T47D (cell line): Measurements from ENCODE around the gene SETD4.
"Not testable (repeated sequence)": the region's sequence is repeated elsewhere in the genome, so short reads cannot be mapped to it uniquely, and the experiment has no call there.

Experiments used
- DNase-seq, 2 experiments: peaks; one replicate each; pipeline versions ENCODE4 v3.0.0 to v3.0.0-alpha.2; 2011 to 2012; ENCODE audit warnings: low read depth in 1 of 2, low spot score in 1 of 2
- JUND ChIP-seq: IDR thresholded peaks from 2 replicates; pipeline ENCODE4 v1.6.1; 2012; ENCODE audit warnings: low read depth
- in situ Hi-C: cut with HindIII; loops from 2 replicates; pipeline ENCODE4 v1.10.0; 2016; ENCODE audit warnings: low sequenced_read_pairs, low pct_unique_long_range_greater_than_20kb

SETD4 gene

GRCh38 chr21:36096398-36097290, 36.3 kb upstream of the SETD4 start:
- in situ Hi-C loops: no loop called here
- no peak for TF ChIP-seq JUND
- DNase-seq: no peak

DNA sequence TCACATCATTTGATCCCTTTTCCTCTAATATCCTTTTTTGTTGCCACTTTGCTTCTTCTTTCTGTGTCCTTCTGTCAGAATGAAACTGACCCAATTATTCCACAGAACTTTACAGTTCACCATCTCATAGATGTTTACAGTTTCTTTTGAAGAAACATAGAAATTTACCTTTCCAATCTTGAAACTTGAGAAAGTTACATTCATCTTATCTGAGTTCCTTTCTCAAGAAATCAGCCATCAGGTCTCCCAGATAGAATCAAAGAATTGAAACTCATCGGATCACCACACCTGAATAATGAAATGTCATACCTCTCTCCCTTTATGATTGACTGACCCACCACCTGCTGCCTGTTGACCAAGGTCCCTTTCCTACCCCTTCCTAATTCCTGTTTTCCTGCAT, 33.2 kb upstream of the SETD4 start:
- DNase-seq: no peak
- in situ Hi-C loops: no loop called here
- no peak for TF ChIP-seq JUND

- no peak for DNase-seq
- in situ Hi-C loops: no loop called here
Measured at GRCh38 chr21:36092681-36093080, 32.4 kb upstream of the SETD4 start.

DNA sequence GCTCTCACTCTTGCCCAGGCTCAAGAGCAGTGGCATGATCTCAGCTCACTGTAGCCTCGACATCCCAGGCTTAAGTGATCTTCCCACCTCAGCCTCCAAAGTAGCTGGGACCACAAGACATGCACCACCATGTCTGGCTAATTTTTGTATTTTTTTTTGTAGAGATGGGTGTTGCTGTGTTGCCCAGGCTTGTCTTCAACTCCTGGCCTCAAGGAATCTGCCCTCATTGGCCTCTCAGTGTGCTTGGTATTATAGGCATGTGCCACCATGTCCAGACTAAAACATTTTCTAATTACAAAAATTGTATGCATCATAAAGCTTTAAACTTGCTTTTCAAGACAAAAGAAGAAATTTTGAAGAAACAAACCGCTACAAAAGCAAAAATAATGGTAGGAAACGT, 29.6 kb upstream of the SETD4 start:
- DNase-seq: no peak
- TF ChIP-seq JUND: no peak
- in situ Hi-C loops: no loop called here

More at GRCh38 chr21:36092681-36093080, 32.4 kb upstream of the SETD4 start:
- no peak for TF ChIP-seq JUND

DNA sequence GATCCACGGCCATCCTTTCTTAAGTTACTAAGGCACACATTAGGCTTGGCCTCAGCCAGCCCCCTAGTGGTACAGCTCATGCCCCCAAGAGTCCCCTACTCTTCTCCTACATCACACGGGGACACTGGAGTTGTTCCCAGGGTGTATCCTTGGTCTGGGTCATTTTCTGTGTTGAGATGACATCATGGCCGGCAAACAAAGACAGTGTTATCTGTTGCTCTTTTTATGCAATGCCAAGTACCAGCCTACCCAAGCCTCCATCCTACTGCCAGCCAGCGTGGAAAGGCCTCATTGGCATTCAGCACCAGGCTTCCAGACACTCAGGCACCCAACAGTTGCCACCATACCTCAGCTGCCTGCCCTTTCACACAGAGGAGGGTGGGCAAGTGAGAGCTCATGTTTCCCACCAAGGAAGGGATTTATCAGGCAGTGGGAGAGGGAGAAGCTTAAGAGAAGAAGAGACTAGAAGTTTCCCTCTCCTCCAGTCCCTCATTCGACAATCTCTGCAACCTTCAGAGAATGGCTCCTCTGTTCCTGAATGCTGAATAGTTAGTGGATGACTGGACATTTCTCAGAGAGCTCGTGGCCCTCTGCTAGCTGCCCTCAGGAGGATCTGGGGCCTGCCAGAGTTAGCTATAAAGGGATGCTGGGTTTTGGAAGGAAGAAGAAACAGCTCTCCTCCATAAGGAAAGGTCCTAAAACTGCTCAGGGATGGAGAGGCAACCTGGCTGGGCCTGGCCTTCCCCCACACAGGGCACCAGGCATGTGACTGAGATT, 27.2 kb upstream of the SETD4 start:
- DNase-seq: no peak
- in situ Hi-C loops: no loop called here
- TF ChIP-seq JUND: no peak

GRCh38 chr21:36082237-36082664, 21.9 kb upstream of the SETD4 start:
- DNase-seq: no peak
- in situ Hi-C loops: no loop called here
- no peak for TF ChIP-seq JUND

- no peak for TF ChIP-seq JUND
- in situ Hi-C loops: no loop called here
- no peak for DNase-seq
Measured at GRCh38 chr21:36080386-36080785, 20.1 kb upstream of the SETD4 start.

GRCh38 chr21:36079671-36080070, 19.3 kb upstream of the SETD4 start:
- in situ Hi-C loops: no loop called here
- TF ChIP-seq JUND: no peak
- DNase-seq: no peak

DNA sequence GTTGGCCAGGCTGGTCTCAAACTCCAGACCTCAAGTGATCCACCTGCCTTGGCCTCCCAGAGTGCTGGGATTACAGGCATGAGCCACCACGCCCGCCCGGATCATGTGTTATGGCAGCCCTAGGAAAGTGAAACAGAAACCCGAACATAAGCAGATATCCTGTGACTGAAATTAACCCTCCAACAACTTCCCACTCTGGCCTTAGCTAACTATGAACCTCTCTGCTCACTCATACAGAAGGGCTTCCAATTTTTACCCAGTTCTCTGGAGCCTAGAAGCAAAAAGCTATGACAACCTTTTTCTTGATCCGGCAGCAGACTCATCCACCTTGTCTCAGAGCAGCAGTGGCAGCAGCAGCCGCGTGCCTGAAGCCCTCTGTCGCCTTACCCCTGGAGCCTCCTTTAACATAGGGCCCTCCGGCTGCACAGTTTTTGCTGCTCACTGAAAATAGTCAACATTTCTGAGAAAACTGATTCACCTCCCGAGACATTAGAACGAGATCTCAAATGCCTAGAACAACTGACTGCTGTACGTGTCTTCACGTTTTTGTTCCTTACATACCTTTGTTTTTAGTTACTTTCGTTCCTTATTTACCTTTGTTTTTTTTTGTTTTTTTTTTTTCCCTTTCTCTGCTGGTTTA, 18.8 kb upstream of the SETD4 start:
- TF ChIP-seq JUND: no peak
- in situ Hi-C loops: no loop called here
- DNase-seq: no peak

DNA sequence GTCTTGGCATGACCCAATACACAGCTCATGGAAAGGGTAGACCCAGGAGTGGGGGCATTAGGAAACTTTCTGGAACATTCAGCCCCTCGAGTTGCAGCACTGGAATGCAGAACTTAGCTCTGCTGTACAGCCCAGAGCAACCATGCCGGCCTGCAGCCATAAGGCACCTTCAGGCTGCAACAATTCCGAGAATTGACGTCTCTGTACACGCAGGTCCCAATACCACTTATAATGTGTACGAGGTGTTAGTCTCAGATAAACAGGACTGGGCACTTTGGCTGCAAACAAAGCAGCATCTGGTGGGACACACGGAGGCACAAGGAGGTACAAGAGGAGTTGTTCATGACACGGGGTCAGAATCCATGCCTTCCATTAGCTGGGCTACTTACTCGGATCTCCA, 17.4 kb upstream of the SETD4 start:
- no peak for TF ChIP-seq JUND
- in situ Hi-C loops: no loop called here
- DNase-seq: no peak

DNA sequence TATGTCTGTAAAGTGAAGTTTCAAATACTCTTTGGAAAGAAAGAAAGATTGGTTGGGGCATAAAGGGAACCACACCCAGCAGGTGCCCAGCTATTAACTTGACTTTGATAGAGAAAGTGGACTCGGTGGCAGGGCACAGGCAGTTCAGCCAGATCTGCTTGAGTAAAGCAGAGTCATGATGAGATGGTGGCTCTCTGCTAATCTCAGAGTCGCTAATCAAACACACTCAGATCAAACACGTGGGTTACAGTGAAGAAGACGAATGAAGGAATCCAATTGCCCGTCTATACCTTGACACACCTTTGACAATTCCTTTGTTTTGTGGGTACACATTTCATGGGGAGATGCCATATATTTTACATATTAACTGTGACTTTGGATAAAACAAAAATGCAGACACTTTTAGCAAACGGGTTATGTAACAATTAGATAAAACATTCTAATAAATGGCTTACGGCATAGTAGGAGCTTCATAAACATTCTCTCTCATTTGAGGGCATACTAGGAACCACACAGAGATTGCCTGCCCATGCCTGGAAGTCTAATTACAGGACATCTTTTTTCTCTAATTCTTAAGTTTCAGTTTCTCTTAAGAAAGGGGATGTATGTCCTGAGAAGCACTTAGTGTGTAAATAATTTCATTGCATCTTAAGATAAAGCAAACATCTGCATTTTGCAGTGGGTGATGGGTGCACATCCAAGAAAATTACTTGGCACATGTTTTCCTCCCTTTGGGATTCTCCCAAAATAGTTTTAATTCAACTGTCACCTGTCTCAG, 16.7 kb upstream of the SETD4 start:
- in situ Hi-C loops: no loop called here
- no peak for DNase-seq
- TF ChIP-seq JUND: no peak

GRCh38 chr21:36075953-36076352, 15.6 kb upstream of the SETD4 start:
- DNase-seq: no peak
- in situ Hi-C loops: no loop called here
- no peak for TF ChIP-seq JUND

GRCh38 chr21:36075171-36075570, 14.8 kb upstream of the SETD4 start:
- DNase-seq: no peak
- in situ Hi-C loops: no loop called here
- no peak for TF ChIP-seq JUND

DNA sequence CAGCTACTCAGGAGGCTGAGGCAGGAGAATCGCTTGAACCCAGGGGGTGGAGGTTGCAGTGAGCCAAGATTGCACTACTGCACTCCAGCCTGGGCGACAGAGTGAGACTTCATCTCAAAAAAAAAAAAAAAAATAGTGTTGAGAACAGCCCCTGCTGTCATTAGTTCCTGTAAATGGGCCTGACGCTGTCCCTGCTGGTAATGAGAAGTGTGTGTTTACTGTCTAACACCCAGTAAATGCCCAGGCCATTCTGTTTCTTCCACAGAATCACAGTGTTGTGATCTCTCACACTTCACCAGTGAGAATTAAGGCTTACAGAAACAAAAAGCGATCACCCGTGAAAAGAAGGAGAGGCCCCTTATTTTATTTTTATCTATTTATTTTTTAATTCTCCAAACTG, 13.6 kb upstream of the SETD4 start:
- in situ Hi-C loops: not testable (repeated sequence)

More for the DNA sequence above, 13.6 kb upstream of the SETD4 start:
- not testable (repeated sequence) for DNase-seq
